ENCODE data around the gene RPGRIP1L.

RPGRIP1L gene

GRCh38 chr16:53703590-53704444, at the start of gene RPGRIP1L, which contains the start of gene FTO:
TSS of gene RPGRIP1L (minus strand) at chr16:53703859. CDS start at chr16:53700723, 3,136 bp downstream.
TSS of gene FTO (plus strand) at chr16:53704156.
- no peaks in the 10 kb centered on the region for H3K9me3 Mint-ChIP-seq
- ATAC-seq (peak; percentile 98), DNase-seq (peak; percentile 95 to 98)
- H3K27me3 Mint-ChIP-seq: no peaks in the 10 kb centered on the region
- peaks cover 35% of the 10 kb centered on the region for H3K4me1 Mint-ChIP-seq
- peak within 1 kb of the TSS; percentile 99 to 100 for H3K4me3 Mint-ChIP-seq
- peak within 1 kb of the TSS; percentile 96 to 98 for H3K27ac Mint-ChIP-seq

- DNase-seq (no peak), ATAC-seq (no peak)
- peaks cover 4% of the 10 kb centered on the region for H3K4me1 Mint-ChIP-seq
- no peaks in the 10 kb centered on the region for H3K9me3 Mint-ChIP-seq
- no peak overlapping the region for H3K4me3 Mint-ChIP-seq
- H3K27ac Mint-ChIP-seq: no peak overlapping the region
- no peaks in the 10 kb centered on the region for H3K27me3 Mint-ChIP-seq
Observed at GRCh38 chr16:53753431-53753830, 49.8 kb upstream of the RPGRIP1L start.

GRCh38 chr16:53752560-53752959, 48.9 kb upstream of the RPGRIP1L start:
- DNase-seq: no peak
- Mint-ChIP-seq H3K4me1 (peaks cover under 1% of the 10 kb centered on the region), H3K4me3 (no peak overlapping the region), H3K27ac (no peak overlapping the region), H3K27me3 (no peaks in the 10 kb centered on the region), H3K9me3 (no peaks in the 10 kb centered on the region)
- ATAC-seq: no peak

- Mint-ChIP-seq H3K9me3 (no peaks in the 10 kb centered on the region), H3K4me3 (no peak overlapping the region), H3K4me1 (peaks cover 28% of the 10 kb centered on the region), H3K27me3 (no peaks in the 10 kb centered on the region), H3K27ac (no peak overlapping the region)
- no peak for DNase-seq
- ATAC-seq: peak; percentile 65
Observed at GRCh38 chr16:53745753-53746266, 42.2 kb upstream of the RPGRIP1L start.

- Mint-ChIP-seq H3K27me3 (no peaks in the 10 kb centered on the region), H3K4me3 (peak overlapping the region in 1 of 2 donors; percentile 8), H3K27ac (no peak overlapping the region), H3K9me3 (no peaks in the 10 kb centered on the region), H3K4me1 (peaks cover 28% of the 10 kb centered on the region)
- DNase-seq (no peak), ATAC-seq (no peak)
Observed at GRCh38 chr16:53745086-53745485, 41.4 kb upstream of the RPGRIP1L start.

GRCh38 chr16:53744449-53744848, 40.8 kb upstream of the RPGRIP1L start:
- Mint-ChIP-seq H3K4me3 (peak overlapping the region; percentile 66 to 67), H3K27ac (peak overlapping the region; percentile 20 to 84), H3K27me3 (no peaks in the 10 kb centered on the region), H3K9me3 (no peaks in the 10 kb centered on the region), H3K4me1 (peaks cover 33% of the 10 kb centered on the region)
- ATAC-seq (peak; percentile 94), DNase-seq (peak; percentile 18 to 20)

- H3K4me1 Mint-ChIP-seq: peaks cover 37% of the 10 kb centered on the region
- no peak overlapping the region for H3K27ac Mint-ChIP-seq
- H3K27me3 Mint-ChIP-seq: no peaks in the 10 kb centered on the region
- H3K9me3 Mint-ChIP-seq: no peaks in the 10 kb centered on the region
- no peak for ATAC-seq
- no peak for DNase-seq
- no peak overlapping the region for H3K4me3 Mint-ChIP-seq
Observed at GRCh38 chr16:53743149-53743566, 39.5 kb upstream of the RPGRIP1L start.

DNA sequence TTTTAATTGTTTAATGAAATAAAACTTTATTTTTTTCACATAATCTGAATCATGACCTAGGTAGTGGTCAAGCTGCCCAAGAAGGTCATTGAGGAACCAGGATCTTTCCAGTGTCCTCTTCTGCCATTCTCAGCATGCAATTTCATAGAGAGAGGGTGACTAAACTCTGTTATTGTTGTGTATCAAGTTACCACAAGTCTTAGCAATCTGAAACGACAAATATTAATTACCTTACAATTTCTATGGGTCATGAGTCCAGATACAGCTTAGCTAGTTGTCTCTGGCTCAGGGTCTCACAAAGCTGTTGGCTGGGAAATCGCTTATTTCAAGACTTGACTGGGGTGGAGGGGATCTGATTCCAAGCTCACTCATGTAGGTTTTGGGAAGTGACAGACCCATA, 37.9 kb upstream of the RPGRIP1L start:
- Mint-ChIP-seq H3K9me3 (no peaks in the 10 kb centered on the region), H3K27ac (no peak overlapping the region), H3K4me1 (peaks cover 37% of the 10 kb centered on the region), H3K4me3 (no peak overlapping the region), H3K27me3 (no peaks in the 10 kb centered on the region)
- DNase-seq (no peak), ATAC-seq (no peak)

GRCh38 chr16:53740933-53741531, 37.4 kb upstream of the RPGRIP1L start:
- no peaks in the 10 kb centered on the region for H3K9me3 Mint-ChIP-seq
- ATAC-seq (no peak), DNase-seq (no peak)
- H3K4me1 Mint-ChIP-seq: peaks cover 34% of the 10 kb centered on the region
- H3K27me3 Mint-ChIP-seq: no peaks in the 10 kb centered on the region
- H3K4me3 Mint-ChIP-seq: no peak overlapping the region
- no peak overlapping the region for H3K27ac Mint-ChIP-seq

GRCh38 chr16:53740476-53740875, 36.8 kb upstream of the RPGRIP1L start:
- Mint-ChIP-seq H3K9me3 (no peaks in the 10 kb centered on the region), H3K4me3 (no peak overlapping the region), H3K27ac (no peak overlapping the region), H3K4me1 (peaks cover 29% of the 10 kb centered on the region), H3K27me3 (no peaks in the 10 kb centered on the region)
- no peak for DNase-seq
- ATAC-seq: no peak

DNA sequence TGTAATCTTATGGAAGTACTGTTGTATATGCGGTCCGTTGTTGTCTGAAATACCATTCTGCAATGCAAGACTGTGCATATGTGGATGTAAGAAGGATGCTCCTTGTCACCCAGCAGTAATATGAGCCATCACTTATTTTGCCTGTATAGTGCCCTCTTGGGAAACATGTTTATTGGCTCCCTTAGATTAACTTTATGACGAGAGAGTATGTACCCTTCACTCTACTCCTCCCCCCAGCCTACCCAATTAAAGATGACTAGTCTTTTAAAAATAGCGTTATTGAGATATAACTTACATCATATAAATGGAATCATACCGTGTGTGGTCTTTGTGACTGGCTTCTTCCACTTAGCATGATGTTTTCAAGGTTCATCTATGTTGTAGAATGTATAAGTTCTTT, 33.9 kb upstream of the RPGRIP1L start:
- Mint-ChIP-seq H3K27me3 (no peaks in the 10 kb centered on the region), H3K9me3 (no peaks in the 10 kb centered on the region), H3K27ac (no peak overlapping the region), H3K4me3 (no peak overlapping the region), H3K4me1 (peaks cover 12% of the 10 kb centered on the region)
- ATAC-seq: no peak
- no peak for DNase-seq

- Mint-ChIP-seq H3K27ac (peak overlapping the region in 1 of 2 donors; percentile 2), H3K4me1 (peaks cover 15% of the 10 kb centered on the region), H3K27me3 (no peaks in the 10 kb centered on the region), H3K4me3 (no peak overlapping the region), H3K9me3 (no peaks in the 10 kb centered on the region)
- ATAC-seq (no peak), DNase-seq (no peak)
Observed at GRCh38 chr16:53736297-53736696, 32.6 kb upstream of the RPGRIP1L start.

DNA sequence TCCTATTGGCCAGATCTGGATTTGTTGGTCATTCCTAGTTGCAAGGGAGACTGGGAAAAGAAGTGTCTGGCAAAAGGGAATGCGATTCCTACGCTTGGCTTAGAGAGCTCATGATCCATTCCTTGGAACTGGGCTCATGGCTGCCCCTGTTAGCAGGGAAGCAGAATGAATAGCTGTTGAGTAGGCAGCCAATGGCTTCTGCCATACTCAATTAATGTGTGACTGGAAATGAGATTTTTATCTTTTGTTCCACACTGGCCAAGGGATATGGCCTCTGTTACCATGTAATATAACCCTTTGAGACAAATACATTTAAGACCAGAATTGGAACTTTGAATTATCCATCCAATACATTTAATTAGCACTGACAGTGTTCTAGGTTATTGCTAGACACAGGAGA, 31.2 kb upstream of the RPGRIP1L start:
- ATAC-seq: no peak
- H3K27ac Mint-ChIP-seq: no peak overlapping the region
- no peak overlapping the region for H3K4me3 Mint-ChIP-seq
- no peak for DNase-seq
- H3K9me3 Mint-ChIP-seq: no peaks in the 10 kb centered on the region
- H3K4me1 Mint-ChIP-seq: peaks cover 14% of the 10 kb centered on the region
- no peaks in the 10 kb centered on the region for H3K27me3 Mint-ChIP-seq

- H3K9me3 Mint-ChIP-seq: no peaks in the 10 kb centered on the region
- ATAC-seq (no peak), DNase-seq (no peak)
- no peaks in the 10 kb centered on the region for H3K27me3 Mint-ChIP-seq
- peaks cover 8% of the 10 kb centered on the region for H3K4me1 Mint-ChIP-seq
- no peak overlapping the region for H3K4me3 Mint-ChIP-seq
- H3K27ac Mint-ChIP-seq: peak overlapping the region in 1 of 2 donors; percentile 12
Observed at GRCh38 chr16:53732296-53732929, 28.8 kb upstream of the RPGRIP1L start.

- ATAC-seq (no peak), DNase-seq (no peak)
- H3K4me1 Mint-ChIP-seq: peaks cover 16% of the 10 kb centered on the region
- H3K27me3 Mint-ChIP-seq: no peaks in the 10 kb centered on the region
- H3K9me3 Mint-ChIP-seq: no peaks in the 10 kb centered on the region
- no peak overlapping the region for H3K4me3 Mint-ChIP-seq
- H3K27ac Mint-ChIP-seq: no peak overlapping the region
Observed at GRCh38 chr16:53730693-53731092, 27.0 kb upstream of the RPGRIP1L start.

GRCh38 chr16:53726625-53727024, 23.0 kb upstream of the RPGRIP1L start:
- no peak overlapping the region for H3K27ac Mint-ChIP-seq
- H3K4me1 Mint-ChIP-seq: peaks cover 18% of the 10 kb centered on the region
- DNase-seq: no peak
- no peak for ATAC-seq
- H3K27me3 Mint-ChIP-seq: no peaks in the 10 kb centered on the region
- no peaks in the 10 kb centered on the region for H3K9me3 Mint-ChIP-seq
- H3K4me3 Mint-ChIP-seq: no peak overlapping the region

Measured in stimulated activated naive CD8-positive, alpha-beta T cell treated with anti-CD3 and anti-CD28 coated beads, Interleukin-15, amount 100 ng/mL, for 72 hours (primary cell).